GM04504 (cell line): ENCODE data around the gene C19orf53.

Source experiments
- DNase-seq: peaks from one replicate; pipeline ENCODE4 v3.0.0-alpha.2; 2012; ENCODE audit warnings: low read depth

C19orf53 gene

DNA sequence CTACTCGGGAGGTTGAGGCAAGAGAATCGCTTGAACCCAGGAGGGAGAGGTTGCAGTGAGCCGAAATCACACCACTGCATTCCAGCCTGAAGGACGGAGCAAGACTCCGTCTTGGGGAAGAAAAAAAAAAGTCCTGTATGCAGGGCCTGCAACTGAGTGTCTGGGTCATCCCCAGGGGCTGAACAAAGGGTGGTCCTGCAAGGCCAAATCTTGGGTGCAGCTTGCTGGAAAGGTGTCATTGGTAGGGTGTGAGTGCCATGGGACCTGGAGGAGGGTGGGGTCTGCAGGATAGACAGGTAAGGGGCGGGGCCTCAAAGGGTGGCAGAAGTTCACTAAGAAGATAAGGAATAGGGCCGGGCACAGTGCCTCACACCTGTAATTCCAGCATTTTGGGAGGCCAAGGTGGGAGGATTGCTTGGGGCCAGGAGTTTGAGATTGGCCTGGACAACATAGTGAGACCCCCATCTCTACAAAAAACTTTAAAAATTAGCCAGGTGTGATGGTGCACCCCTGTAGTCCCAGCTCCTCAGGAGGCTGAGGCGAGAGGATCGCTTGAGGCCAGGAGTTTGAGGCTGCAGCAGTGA, 52.5 kb downstream of the C19orf53 start:
- no peak for DNase-seq

DNA sequence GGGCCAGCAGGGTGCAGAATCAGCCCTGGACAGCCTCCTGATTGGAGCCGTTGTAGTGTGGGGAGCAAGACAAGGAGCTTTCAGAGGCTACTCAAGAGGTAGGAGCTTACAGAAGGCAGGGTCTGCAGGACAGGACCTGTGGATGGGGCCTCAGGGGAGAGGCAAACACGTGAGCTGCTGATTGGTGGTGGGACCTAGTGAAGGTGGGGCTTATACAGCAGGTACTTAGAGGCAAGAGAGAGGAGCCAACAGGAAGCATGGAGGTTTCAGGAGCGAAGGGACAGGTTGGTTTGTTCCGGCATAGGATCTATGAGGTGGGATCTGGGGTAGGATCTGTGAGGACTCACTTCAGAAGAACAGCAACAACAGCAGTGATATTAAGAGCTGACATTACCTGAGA, 53.4 kb downstream of the C19orf53 start:
- no peak for DNase-seq
